Smooth muscle cell (in vitro differentiated cells): Measurements from ENCODE around the gene UBE4B. TPM values are rescaled to one million over a fixed set of nuclear protein-coding genes. Genes with fewer than 3 reads are reported as not detected.
"Not testable (repeated sequence)": the region's sequence is repeated elsewhere in the genome, so short reads cannot be mapped to it uniquely, and the experiment has no call there.

Source experiments
- DNase-seq: peaks from one replicate; lab custom pipeline; 2025; ENCODE audit not compliant: unreplicated experiment; lab: John Stamatoyannopoulos, UW
- H2AFZ ChIP-seq: fragments of 200-600 bp; sonication (generic); 2 replicates; pipeline ENCODE4 v1.6.0; 2016; ENCODE audit warnings: antibody characterized with exemption, low read depth, mild to moderate bottlenecking
- H3F3A ChIP-seq: fragments of 200-600 bp; sonication (generic); 2 replicates; pipeline ENCODE4 v1.6.0; 2017; ENCODE audit warnings: antibody characterized with exemption, low read depth
- H3K27ac ChIP-seq: fragments of 200-600 bp; sonication (generic); 2 replicates; pipeline ENCODE4 v1.5.1; 2016; ENCODE audit warnings: low read depth, mild to moderate bottlenecking
- H3K27me3 ChIP-seq: fragments of 200-600 bp; sonication (generic); 2 replicates; pipeline ENCODE4 v1.6.1; 2016; ENCODE audit warnings: low read depth, mild to moderate bottlenecking
- H3K36me3 ChIP-seq: fragments of 200-600 bp; sonication (generic); 2 replicates; pipeline ENCODE4 v1.5.1; 2016; ENCODE audit warnings: low read depth
- H3K4me1 ChIP-seq: fragments of 200-600 bp; sonication (generic); 2 replicates; pipeline ENCODE4 v1.5.1; 2016; ENCODE audit warnings: low read depth
- H3K4me2 ChIP-seq: fragments of 200-600 bp; sonication (generic); 2 replicates; pipeline ENCODE4 v1.6.0; 2016; ENCODE audit warnings: mild to moderate bottlenecking
- H3K4me3 ChIP-seq: fragments of 200-600 bp; sonication (generic); 2 replicates; pipeline ENCODE4 v1.5.1; 2016; ENCODE audit warnings: mild to moderate bottlenecking
- H3K79me2 ChIP-seq: fragments of 200-600 bp; sonication (generic); 2 replicates; pipeline ENCODE4 v1.6.0; 2016; ENCODE audit warnings: low read depth, mild to moderate bottlenecking
- H3K9ac ChIP-seq: fragments of 200-600 bp; sonication (generic); 2 replicates; pipeline ENCODE4 v1.6.0; 2016; ENCODE audit warnings: low read depth
- H3K9me3 ChIP-seq: fragments of 200-600 bp; sonication (generic); replicated peaks from 2 replicates; pipeline ENCODE4 v1.5.1; 2016; ENCODE audit warnings: low read depth
- H4K20me1 ChIP-seq: fragments of 200-600 bp; sonication (generic); 2 replicates; pipeline ENCODE4 v1.6.0; 2016; ENCODE audit warnings: low read depth
- WGBS: methylation state at CpG from one replicate; pipeline ENCODE4 v1.1.7; 2016; ENCODE audit warnings: low lambda C conversion rate; 5-methylcytosine and 5-hydroxymethylcytosine counted together
- polyA plus RNA-seq: library from polyadenylated mRNA; unstranded; fragments of >200 nt; fragmentation: Nextera tagmentation; extraction: Ambion mirVana; gene quantifications from 2 replicates; pipeline ENCODE4 v1.2.1, GENCODE V29; 2016
- total RNA-seq: library from RNA; depleted of rRNA; stranded (reverse); fragments of >200 nt; gene quantifications from 2 replicates; pipeline ENCODE4 v1.2.3, GENCODE V29; 2014
- TF ChIP-seq, protein P1 (sequence below): fragments of 200-600 bp; sonication (generic); IDR thresholded peaks from 2 replicates; pipeline ENCODE4 v1.5.1; 2017; ENCODE audit warnings: borderline replicate concordance, mild to moderate bottlenecking, antibody characterized with exemption; ENCODE audit not compliant: insufficient read depth, poor library complexity, severe bottlenecking

The UBE4B gene
- total and polyA plus RNA-seq, 2 experiments from 2014 or later, result 20.9 to 54.7 TPM

DNA sequence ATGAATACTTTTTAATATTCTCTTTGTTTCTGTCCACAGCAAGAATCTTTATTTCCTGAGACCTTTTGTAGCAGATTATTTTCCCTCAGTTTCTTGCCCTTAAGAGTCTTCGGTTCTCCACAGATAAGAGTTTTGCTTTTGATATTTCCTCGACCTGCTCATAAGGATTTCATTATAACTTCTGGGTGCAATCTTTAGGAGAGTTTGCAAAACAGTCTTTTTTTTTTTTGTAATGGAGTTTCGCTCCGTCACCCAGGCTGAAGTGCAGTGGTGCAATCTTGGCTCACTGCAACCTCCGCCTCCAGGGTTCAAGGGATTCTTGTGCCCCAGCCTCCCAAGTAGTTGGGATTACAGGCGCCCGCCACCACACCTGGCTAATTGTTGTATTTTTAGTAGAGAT lies 10.1 kb upstream of the UBE4B start:
- H3K27ac ChIP-seq, result no peak overlapping the region
- H3F3A ChIP-seq, result no peaks in the 10 kb centered on the region
- WGBS, result 93% methylated on average over 7 of the region's 7 CpGs
- no peak overlapping the region for H3K9ac ChIP-seq
- no peak for DNase-seq
- TF ChIP-seq, protein P1, sequence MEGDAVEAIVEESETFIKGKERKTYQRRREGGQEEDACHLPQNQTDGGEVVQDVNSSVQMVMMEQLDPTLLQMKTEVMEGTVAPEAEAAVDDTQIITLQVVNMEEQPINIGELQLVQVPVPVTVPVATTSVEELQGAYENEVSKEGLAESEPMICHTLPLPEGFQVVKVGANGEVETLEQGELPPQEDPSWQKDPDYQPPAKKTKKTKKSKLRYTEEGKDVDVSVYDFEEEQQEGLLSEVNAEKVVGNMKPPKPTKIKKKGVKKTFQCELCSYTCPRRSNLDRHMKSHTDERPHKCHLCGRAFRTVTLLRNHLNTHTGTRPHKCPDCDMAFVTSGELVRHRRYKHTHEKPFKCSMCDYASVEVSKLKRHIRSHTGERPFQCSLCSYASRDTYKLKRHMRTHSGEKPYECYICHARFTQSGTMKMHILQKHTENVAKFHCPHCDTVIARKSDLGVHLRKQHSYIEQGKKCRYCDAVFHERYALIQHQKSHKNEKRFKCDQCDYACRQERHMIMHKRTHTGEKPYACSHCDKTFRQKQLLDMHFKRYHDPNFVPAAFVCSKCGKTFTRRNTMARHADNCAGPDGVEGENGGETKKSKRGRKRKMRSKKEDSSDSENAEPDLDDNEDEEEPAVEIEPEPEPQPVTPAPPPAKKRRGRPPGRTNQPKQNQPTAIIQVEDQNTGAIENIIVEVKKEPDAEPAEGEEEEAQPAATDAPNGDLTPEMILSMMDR, result no peak
- no peaks in the 10 kb centered on the region for H3K9me3 ChIP-seq
- no peaks in the 10 kb centered on the region for H3K79me2 ChIP-seq
- H4K20me1 ChIP-seq, result no peaks in the 10 kb centered on the region
- no peaks in the 10 kb centered on the region for H3K4me1 ChIP-seq
- no peak overlapping the region for H3K4me3 ChIP-seq
- H3K27me3 ChIP-seq, result no peaks in the 10 kb centered on the region
- H3K36me3 ChIP-seq, result no peaks in the 10 kb centered on the region
- no peak overlapping the region for H3K4me2 ChIP-seq
- no peak overlapping the region for H2AFZ ChIP-seq

DNA sequence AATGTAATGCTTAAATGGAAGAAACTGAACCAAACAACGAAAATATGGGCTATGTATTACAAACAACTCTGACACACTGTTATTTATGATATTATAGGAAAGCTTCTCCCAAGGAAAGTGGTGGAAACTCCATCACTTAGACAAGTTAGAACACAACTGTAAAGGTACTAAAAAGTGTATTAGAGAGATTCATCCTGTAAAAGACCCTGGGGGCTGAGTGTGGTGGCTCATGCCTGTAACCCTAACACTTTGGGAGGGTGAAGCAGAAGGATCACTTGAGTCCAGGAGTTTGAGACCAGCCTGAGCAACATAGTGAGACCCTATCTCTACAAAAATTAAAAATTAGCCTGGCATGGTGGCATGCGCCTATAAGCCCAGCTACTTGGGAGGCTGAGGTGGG lies 7.4 kb upstream of the UBE4B start:
- Histone ChIP-seq H4K20me1 (no peaks in the 10 kb centered on the region), H3K4me1 (no peaks in the 10 kb centered on the region), H3K36me3 (no peaks in the 10 kb centered on the region), H3K27ac (no peak overlapping the region), H3K4me3 (no peak overlapping the region), H3K4me2 (no peak overlapping the region), H3K9me3 (no peaks in the 10 kb centered on the region), H2AFZ (no peak overlapping the region), H3K79me2 (no peaks in the 10 kb centered on the region), H3F3A (no peaks in the 10 kb centered on the region), H3K9ac (no peak overlapping the region), H3K27me3 (no peaks in the 10 kb centered on the region)
- TF ChIP-seq, protein P1, result no peak
- 81% methylated on average over 2 of the region's 2 CpGs for WGBS
- no peak for DNase-seq

DNA sequence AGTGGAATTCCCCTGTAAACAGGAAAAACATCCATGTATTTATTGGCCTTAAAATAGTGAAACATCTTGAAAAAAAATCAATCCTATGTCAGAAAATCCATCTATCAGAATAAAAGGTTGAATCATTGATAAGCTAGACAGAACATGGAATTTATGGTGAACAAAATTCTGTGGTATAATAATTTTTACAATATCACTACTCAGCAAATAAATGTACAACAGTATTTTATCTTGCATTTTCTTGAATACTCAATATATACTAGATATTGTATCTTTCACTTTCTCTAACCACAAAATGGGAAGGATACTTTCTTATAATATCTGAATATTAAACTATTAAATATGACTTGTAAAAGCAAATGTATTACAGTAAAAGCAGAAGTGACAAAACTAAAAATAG lies 5.7 kb upstream of the UBE4B start:
- DNase-seq, result no peak
- H3K4me2 ChIP-seq, result no peak overlapping the region
- no peaks in the 10 kb centered on the region for H3K27me3 ChIP-seq
- TF ChIP-seq, protein P1, result no peak
- H2AFZ ChIP-seq, result no peak overlapping the region
- H3K4me3 ChIP-seq, result no peak overlapping the region
- no peaks in the 10 kb centered on the region for H3F3A ChIP-seq
- no peak overlapping the region for H3K27ac ChIP-seq
- no peaks in the 10 kb centered on the region for H3K4me1 ChIP-seq
- no peaks in the 10 kb centered on the region for H3K36me3 ChIP-seq
- H3K79me2 ChIP-seq, result no peaks in the 10 kb centered on the region
- H4K20me1 ChIP-seq, result no peaks in the 10 kb centered on the region
- no peaks in the 10 kb centered on the region for H3K9me3 ChIP-seq
- no peak overlapping the region for H3K9ac ChIP-seq

DNA sequence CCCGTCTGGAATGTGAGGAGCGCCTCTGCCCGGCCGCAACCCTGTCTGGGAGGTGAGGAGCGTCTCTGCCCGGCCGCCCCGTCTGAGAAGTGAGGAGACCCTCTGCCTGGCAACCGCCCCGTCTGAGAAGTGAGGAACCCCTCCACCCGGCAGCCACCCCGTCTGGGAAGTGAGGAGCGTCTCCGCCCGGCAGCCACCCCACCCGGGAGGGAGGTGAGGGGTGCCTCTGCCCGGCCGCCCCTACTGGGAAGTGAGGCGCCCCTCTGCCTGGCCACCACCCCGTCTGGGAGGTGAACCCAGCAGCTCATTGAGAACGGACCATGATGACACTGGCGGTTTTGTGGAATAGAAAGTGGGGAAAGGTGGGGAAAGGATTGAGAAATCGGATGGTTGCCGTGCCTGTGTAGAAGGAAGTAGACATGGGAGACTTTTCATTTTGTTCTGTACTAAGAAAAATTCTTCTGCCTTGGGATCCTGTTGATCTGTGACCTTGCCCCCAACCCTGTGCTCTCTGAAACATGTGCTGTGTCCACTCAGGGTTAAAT lies 3.7 kb upstream of the UBE4B start:
- not testable (repeated sequence) for H3K9me3 ChIP-seq, H3F3A ChIP-seq, H3K4me1 ChIP-seq, H2AFZ ChIP-seq, H3K4me2 ChIP-seq, H3K9ac ChIP-seq, H3K27me3 ChIP-seq, H3K79me2 ChIP-seq, H3K36me3 ChIP-seq, H3K27ac ChIP-seq, H4K20me1 ChIP-seq, H3K4me3 ChIP-seq, DNase-seq
- 95% methylated on average over 13 of the region's 24 CpGs for WGBS
